ENCODE data around the gene FOXD1. TPM values are rescaled to one million over a fixed set of nuclear protein-coding genes. Genes with fewer than 3 reads are reported as not detected.

Gene FOXD1
- total and polyA plus RNA-seq, 9 of the 15 experiments (the other 6 are each of a cell fraction or from before 2014, with no cell fraction given) = 0.03 to 0.40 (median 0.10) TPM; not detected in 4

- TF ChIP-seq CBX5 (IDR thresholded peaks at IDR 0.05; ENCODE audit: borderline replicate concordance, low read depth) (no peak), MLX (CRISPR knock-in tag; conservative IDR thresholded peaks at IDR 0.05) (no peak), ZNF184 (CRISPR knock-in tag; IDR thresholded peaks at IDR 0.05) (no peak), RAD21 (CRISPR knock-in tag; conservative IDR thresholded peaks at IDR 0.05 in 1 of 2, IDR thresholded peaks at IDR 0.05 in 1 of 2) (no peak), ZNF239 (CRISPR knock-in tag; IDR thresholded peaks at IDR 0.05) (no peak), ZNF197 (CRISPR knock-in tag; IDR thresholded peaks at IDR 0.05; ENCODE audit: low read depth) (no peak), GTF2A2 (tag; IDR thresholded peaks at IDR 0.05) (no peak), CLOCK (CRISPR knock-in tag; IDR thresholded peaks at IDR 0.05; ENCODE audit: borderline replicate concordance) (no peak), ZC3H11A (IDR thresholded peaks at IDR 0.05; ENCODE audit: low read depth, low read length) (no peak), HDAC8 (tag; IDR thresholded peaks at IDR 0.05) (no peak), SIX5 (IDR thresholded peaks at IDR 0.05; ENCODE audit: borderline replicate concordance in 1 of 2, insufficient read depth in 1 of 2, low read depth in 1 of 2, low read length in 2 of 2) (no peak), TBL1XR1 (IDR thresholded peaks at IDR 0.05; ENCODE audit: low read length in 2 of 2) (no peak)
These were observed 781 bp downstream of the FOXD1 start (continued) for GRCh38 chr5:73447530-73448462.

Data from K562 (cell line).